K562 (cell line): ENCODE measurements around the gene FAM24A. TPM values are rescaled to one million over a fixed set of nuclear protein-coding genes. Genes with fewer than 3 reads are reported as not detected.

Experiments
- ARNT ChIP-seq, 2 experiments: fragments of 450-650 bp; IDR thresholded peaks; 2 replicates each; pipeline ENCODE4 v1.6.1; 2016; ENCODE audit warnings: mild to moderate bottlenecking in 1 of 2
- ATF3 ChIP-seq, 2 experiments: fragments of 450-650 bp in 1 of 2; sonication (generic) in 1 of 2; formaldehyde crosslinking in 1 of 2; IDR thresholded peaks in 1 of 2; conservative IDR thresholded peaks in 1 of 2; 2 replicates each; pipeline versions ENCODE4 v1.6.1 to v1.8.1; 2016 to 2023; ENCODE audit warnings: mild to moderate bottlenecking in 2 of 2, moderate library complexity in 2 of 2, inconsistent platforms in 1 of 2, missing genetic modification reagents in 1 of 2
- CTCFL ChIP-seq: IDR thresholded peaks from 2 replicates; pipeline ENCODE4 v1.6.1; 2011; ENCODE audit warnings: borderline replicate concordance, low read depth, mild to moderate bottlenecking, moderate library complexity, low read length; ENCODE audit not compliant: insufficient read depth, poor library complexity, severe bottlenecking
- ESRRB ChIP-seq: fragments of 250-450 bp; sonication (Bioruptor Pico); IDR thresholded peaks from 2 replicates; pipeline ENCODE4 v1.5.0; 2020; ENCODE audit warnings: mild to moderate bottlenecking, moderate library complexity, borderline replicate concordance
- ID3 ChIP-seq, 2 experiments: fragments of 250-450 bp in 1 of 2; fragments of 450-650 bp in 1 of 2; sonication (Bioruptor Pico) in 1 of 2; IDR thresholded peaks; 2 replicates each; pipeline versions ENCODE4 v1.6.1 to v1.8.0; 2016 to 2021; ENCODE audit warnings: mild to moderate bottlenecking in 2 of 2, moderate library complexity in 2 of 2, missing compliant biosample characterization in 1 of 2, missing genetic modification characterization in 1 of 2
- JUND ChIP-seq, 2 experiments: IDR thresholded peaks; 2 replicates in 1 of 2; 3 replicates in 1 of 2; pipeline ENCODE4 v1.6.1; 2011; ENCODE audit warnings: borderline replicate concordance in 2 of 2, low read depth in 2 of 2, low read length in 2 of 2, improper control_type of control experiment in 1 of 2, missing biosample characterization in 1 of 2, missing genetic modification characterization in 1 of 2, missing genetic modification reagents in 1 of 2
- MEF2A ChIP-seq: IDR thresholded peaks from 2 replicates; pipeline ENCODE4 v1.6.1; 2011; ENCODE audit warnings: low read depth, mild to moderate bottlenecking, low read length, moderate library complexity; ENCODE audit not compliant: control insufficient read depth
- MTF1 ChIP-seq: fragments of 250-450 bp; sonication (Bioruptor Pico); IDR thresholded peaks from 2 replicates; pipeline ENCODE4 v1.9.0; 2021; ENCODE audit warnings: moderate library complexity, mild to moderate bottlenecking, inconsistent platforms, borderline replicate concordance
- NFE2L1 ChIP-seq: fragments of 450-650 bp; IDR thresholded peaks from 2 replicates; pipeline ENCODE4 v1.6.1; 2016; ENCODE audit warnings: missing genetic modification characterization, low read depth, mild to moderate bottlenecking, missing compliant biosample characterization, moderate library complexity, borderline replicate concordance
- NFXL1 ChIP-seq: fragments of 450-650 bp; formaldehyde crosslinking; IDR thresholded peaks from 2 replicates; pipeline ENCODE4 v1.4.0; 2021; ENCODE audit warnings: mild to moderate bottlenecking
- NR3C1 ChIP-seq: sonication (generic); formaldehyde crosslinking; IDR thresholded peaks from 2 replicates; pipeline ENCODE4 v1.8.1; 2022; ENCODE audit warnings: missing genetic modification reagents
- PTTG1 ChIP-seq: fragments of 450-650 bp; IDR thresholded peaks from 2 replicates; pipeline ENCODE4 v1.6.1; 2016; ENCODE audit warnings: low read depth, mild to moderate bottlenecking, missing genetic modification characterization, missing compliant biosample characterization
- RFX1 ChIP-seq: fragments of 450-650 bp; IDR thresholded peaks from 2 replicates; pipeline ENCODE4 v1.6.1; 2016; ENCODE audit warnings: mild to moderate bottlenecking, moderate library complexity
- SAFB ChIP-seq: fragments of 200-400 bp; formaldehyde crosslinking; IDR thresholded peaks from 2 replicates; pipeline ENCODE4 v1.6.1; 2017; ENCODE audit warnings: low read depth, low read length, borderline replicate concordance
- SETDB1 ChIP-seq: IDR thresholded peaks from one replicate; pipeline ENCODE4 v1.6.1; 2012; ENCODE audit warnings: low read length, control low read depth, inconsistent platforms
- SMAD3 ChIP-seq: fragments of 450-650 bp; formaldehyde crosslinking; conservative IDR thresholded peaks from 2 replicates; pipeline ENCODE4 v1.4.0; 2020; ENCODE audit warnings: mild to moderate bottlenecking
- TEAD4 ChIP-seq, 2 experiments: sonication (generic) in 1 of 2; formaldehyde crosslinking in 1 of 2; IDR thresholded peaks; 2 replicates each; pipeline versions ENCODE4 v1.6.1 to v1.8.0; 2012 to 2022; ENCODE audit warnings: borderline replicate concordance in 1 of 2, inconsistent platforms in 1 of 2, low read length in 1 of 2, mild to moderate bottlenecking in 1 of 2, missing genetic modification reagents in 1 of 2
- ZBTB43 ChIP-seq: sonication (generic); formaldehyde crosslinking; IDR thresholded peaks from 2 replicates; pipeline ENCODE4 v1.8.0; 2023; ENCODE audit warnings: mild to moderate bottlenecking, missing genetic modification reagents
- ZC3H8 ChIP-seq: fragments of 450-650 bp; IDR thresholded peaks from 2 replicates; pipeline ENCODE4 v1.6.1; 2017
- ZNF12 ChIP-seq: sonication (generic); formaldehyde crosslinking; IDR thresholded peaks from 2 replicates; pipeline ENCODE4 v1.4.0; 2020; ENCODE audit warnings: mild to moderate bottlenecking, missing genetic modification reagents
- ZNF830 ChIP-seq: fragments of 250-450 bp; sonication (Bioruptor Pico); IDR thresholded peaks from 2 replicates; pipeline ENCODE4 v1.5.0; 2021; ENCODE audit warnings: mild to moderate bottlenecking
- ZSCAN29 ChIP-seq: fragments of 450-650 bp; IDR thresholded peaks from 2 replicates; pipeline ENCODE4 v1.6.1; 2017
- polyA plus RNA-seq, 8 experiments: library from polyadenylated mRNA; depleted of rRNA in 4 of 8; stranded (reverse) in 5 of 8; unstranded in 3 of 8; fragments of >200 nt; fragmentation: Nextera tagmentation in 2 of 8; fragmentation: Illumina TruSeq in 1 of 8; extraction: Ambion mirVana in 2 of 8; extraction: Trizol in 1 of 8; gene quantifications; 2 replicates each; pipeline versions ENCODE4 v1.2.1 to v1.2.3, GENCODE V29; 2011 to 2014; ENCODE audit warnings: inconsistent platforms in 1 of 8, missing spikeins in 1 of 8
- total RNA-seq, 7 experiments: library from RNA; depleted of rRNA in 6 of 7; stranded (reverse); fragments of >200 nt in 6 of 7; fragmentation: Illumina TruSeq in 2 of 7; extraction: Trizol in 2 of 7; gene quantifications; 2 replicates each; pipeline versions ENCODE4 v1.2.1 to v1.2.3, GENCODE V29; 2011 to 2021; ENCODE audit warnings: low replicate concordance in 1 of 7

The FAM24A gene
- total and polyA plus RNA-seq, 9 of the 15 experiments (the other 6 are each of a cell fraction or from before 2014, with no cell fraction given): not detected

GRCh38 chr10:122931088-122931906 lies 20.9 kb downstream of the FAM24A start (continued):
- TF ChIP-seq ZBTB43: no peak
- TF ChIP-seq PTTG1 (tag): no peak
- peak; percentile 48 for TF ChIP-seq RFX1
- no peak for TF ChIP-seq NR3C1 (CRISPR knock-in tag)
- TF ChIP-seq SAFB: no peak
- TF ChIP-seq SETDB1: no peak
- no peak for TF ChIP-seq ZNF12 (CRISPR knock-in tag)
- no peak for TF ChIP-seq NFE2L1 (tag)
- TF ChIP-seq ZSCAN29: no peak
- TF ChIP-seq MEF2A: no peak
- TF ChIP-seq ZNF830 (CRISPR knock-in tag): no peak
- no peak for TF ChIP-seq SMAD3
- peak; percentile 64; the same call in 1 of the 2 replicates for TF ChIP-seq ATF3 (IDR thresholded peaks at IDR 0.05)
- no peak for TF ChIP-seq ATF3 (CRISPR knock-in tag; conservative IDR thresholded peaks at IDR 0.05)
- TF ChIP-seq ESRRB (CRISPR knock-in tag): no peak
- no peak for TF ChIP-seq NFXL1 (CRISPR knock-in tag)
- no peak for TF ChIP-seq MTF1 (CRISPR knock-in tag)
- TF ChIP-seq ARNT (IDR thresholded peaks at IDR 0.05): no peak
- peak; percentile 85 for TF ChIP-seq TEAD4 (IDR thresholded peaks at IDR 0.05; ENCODE audit: low read length)
- TF ChIP-seq TEAD4 (CRISPR knock-in tag; IDR thresholded peaks at IDR 0.05; ENCODE audit: borderline replicate concordance): no peak
- TF ChIP-seq CTCFL: no peak
- TF ChIP-seq ZC3H8: no peak
- no peak for TF ChIP-seq JUND (IDR thresholded peaks at IDR 0.05; ENCODE audit: borderline replicate concordance, low read depth, low read length)
- peak; percentile 15; the same call in 1 of the 3 replicates for TF ChIP-seq JUND (tag; IDR thresholded peaks at IDR 0.05; ENCODE audit: borderline replicate concordance, low read depth, low read length)
- no peak for TF ChIP-seq ID3 (CRISPR knock-in tag; IDR thresholded peaks at IDR 0.05)
- 0 out of 2 replicates have a peak, but pooled peaks have one; percentile 2 for TF ChIP-seq ID3 (tag; IDR thresholded peaks at IDR 0.05)
